Thoracic aorta (tissue), 2 donors: Measurements from ENCODE around the gene EFR3B. TPM values are rescaled to one million over a fixed set of nuclear protein-coding genes. Genes with fewer than 3 reads are reported as not detected.

ENCODE experiments used
- ATAC-seq: fragments of 150-250 bp; one replicate; pipeline ENCODE4 v1.8.0; 2017; ENCODE audit warnings: low read depth; ENCODE audit not compliant: insufficient number of reproducible peaks, low FRiP score
- DNase-seq: peaks from one replicate; pipeline ENCODE4 v3.0.0-alpha.2; 2020; ENCODE audit warnings: low spot score
- H3K27ac ChIP-seq, 2 donors: fragments of 200-600 bp; sonication (generic); 1 replicate in 1 of 2; 2 replicates in 1 of 2; pipeline ENCODE4 v1.5.1; 2016; ENCODE audit warnings: mild to moderate bottlenecking in 2 of 2, moderate library complexity in 2 of 2
- H3K27me3 ChIP-seq: fragments of 200-600 bp; sonication (generic); replicated peaks from 2 replicates; pipeline ENCODE4 v1.6.0; 2016; ENCODE audit warnings: mild to moderate bottlenecking; ENCODE audit not compliant: insufficient read depth
- H3K36me3 ChIP-seq: fragments of 200-600 bp; sonication (generic); one replicate; pipeline ENCODE4 v1.5.1; 2016
- H3K4me1 ChIP-seq, 2 donors: fragments of 200-600 bp; sonication (generic); 1 replicate in 1 of 2; 2 replicates in 1 of 2; pipeline versions ENCODE4 v1.5.1 to v1.6.0; 2016; ENCODE audit warnings: low read depth in 2 of 2, mild to moderate bottlenecking in 1 of 2; ENCODE audit not compliant: control insufficient read depth in 1 of 2
- H3K4me3 ChIP-seq: fragments of 200-600 bp; sonication (generic); 2 replicates; pipeline ENCODE4 v1.5.1; 2016; ENCODE audit warnings: mild to moderate bottlenecking
- H3K9me3 ChIP-seq: fragments of 200-600 bp; sonication (generic); 2 replicates; pipeline ENCODE4 v1.5.1; 2016
- CTCF ChIP-seq: fragments of 200-600 bp; sonication (generic); IDR thresholded peaks from one replicate; pipeline ENCODE4 v1.5.1; 2019; ENCODE audit warnings: antibody characterized with exemption
- total RNA-seq, 2 donors: library from RNA; depleted of rRNA; stranded (reverse); fragments of >200 nt; gene quantifications; one replicate each; pipeline versions ENCODE4 v1.1.0 to v1.2.3, GENCODE V29; 2016

EFR3B gene
- total RNA-seq, 2 donors from 2014 or later: 0.81 to 1.4 TPM

GRCh38 chr2:25105336-25106085 lies 63.6 kb downstream of the EFR3B start:
- H3K4me3 ChIP-seq: no peak overlapping the region
- no peak overlapping the region for H3K27ac ChIP-seq
- DNase-seq (no peak), ATAC-seq (no peak)
- no peaks in the 10 kb centered on the region for H3K27me3 ChIP-seq
- H3K36me3 ChIP-seq: no peaks in the 10 kb centered on the region
- no peaks in the 10 kb centered on the region for H3K9me3 ChIP-seq
- no peaks in the 10 kb centered on the region for H3K4me1 ChIP-seq
- TF ChIP-seq CTCF: no peak

GRCh38 chr2:25109822-25110221 lies 67.9 kb downstream of the EFR3B start:
- Histone ChIP-seq H3K4me3 (no peak overlapping the region), H3K4me1 (no peaks in the 10 kb centered on the region), H3K27me3 (no peaks in the 10 kb centered on the region), H3K27ac (no peak overlapping the region), H3K9me3 (no peaks in the 10 kb centered on the region), H3K36me3 (no peaks in the 10 kb centered on the region)
- DNase-seq: no peak
- TF ChIP-seq CTCF: no peak
- ATAC-seq: no peak

DNA sequence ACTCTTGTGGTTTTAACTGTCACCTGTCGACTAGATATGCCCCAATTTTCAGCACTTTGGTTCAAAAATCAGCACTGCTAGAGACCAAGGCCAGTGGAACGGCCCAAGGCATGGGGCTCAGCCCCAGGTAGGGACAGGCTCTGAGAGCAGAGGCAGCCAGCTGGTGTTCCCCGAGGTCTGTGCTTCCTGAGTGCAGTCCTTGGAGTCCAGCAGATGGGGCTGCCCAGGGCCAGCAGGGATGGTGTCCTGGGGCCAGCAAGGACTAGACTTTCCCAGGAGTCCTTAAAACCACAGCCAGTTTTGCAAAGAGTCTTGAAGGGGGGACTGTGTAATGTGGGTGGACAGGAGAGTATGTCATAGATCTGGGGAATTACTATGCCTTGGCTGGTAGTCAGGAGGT lies 70.2 kb downstream of the EFR3B start:
- no peak for TF ChIP-seq CTCF
- Histone ChIP-seq H3K9me3 (no peaks in the 10 kb centered on the region), H3K4me1 (no peaks in the 10 kb centered on the region), H3K27ac (no peak overlapping the region), H3K36me3 (no peaks in the 10 kb centered on the region), H3K4me3 (no peak overlapping the region), H3K27me3 (no peaks in the 10 kb centered on the region)
- no peak for ATAC-seq
- no peak for DNase-seq

- Histone ChIP-seq H3K27ac (no peak overlapping the region), H3K9me3 (no peaks in the 10 kb centered on the region), H3K4me1 (no peaks in the 10 kb centered on the region), H3K4me3 (no peak overlapping the region), H3K36me3 (no peaks in the 10 kb centered on the region), H3K27me3 (no peaks in the 10 kb centered on the region)
- DNase-seq (no peak), ATAC-seq (no peak)
- TF ChIP-seq CTCF: no peak
Measured at GRCh38 chr2:25115249-25115883, 73.5 kb downstream of the EFR3B start.

DNA sequence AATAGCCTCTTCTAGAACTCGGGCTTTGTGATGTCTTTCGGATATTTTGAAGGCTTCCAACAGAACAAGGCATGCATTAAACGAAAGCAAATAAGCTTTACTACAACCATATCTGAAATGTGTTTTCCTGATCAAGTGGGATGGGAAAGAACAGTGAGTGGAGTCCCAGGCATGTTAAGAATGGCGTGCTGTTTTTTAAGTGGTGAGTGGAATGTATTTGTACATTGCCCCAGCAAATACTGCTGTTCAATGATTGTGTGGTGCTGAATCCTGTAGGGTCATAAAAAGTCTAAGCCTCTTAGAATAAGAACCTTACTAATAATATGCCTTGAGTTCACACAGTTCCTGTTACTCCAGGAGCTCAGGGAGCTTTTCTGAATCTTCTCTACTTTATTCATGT lies 74.0 kb downstream of the EFR3B start:
- Histone ChIP-seq H3K9me3 (no peaks in the 10 kb centered on the region), H3K4me3 (no peak overlapping the region), H3K4me1 (no peaks in the 10 kb centered on the region), H3K27ac (no peak overlapping the region), H3K27me3 (no peaks in the 10 kb centered on the region), H3K36me3 (no peaks in the 10 kb centered on the region)
- no peak for ATAC-seq
- DNase-seq: no peak
- no peak for TF ChIP-seq CTCF
